Karpas-422 (cell line): Measurements from ENCODE around the gene LAMA3. TPM values are rescaled to one million over a fixed set of nuclear protein-coding genes. Genes with fewer than 3 reads are reported as not detected.

ENCODE experiments used
- DNase-seq: peaks from one replicate; pipeline ENCODE4 v3.0.0-alpha.2; 2015
- H2AFZ ChIP-seq: fragments of 200-600 bp; sonication (generic); 2 replicates; pipeline ENCODE4 v1.6.1; 2014; ENCODE audit warnings: antibody characterized with exemption, low read length, mixed read lengths
- H3K27ac ChIP-seq: fragments of 200-600 bp; sonication (generic); 2 replicates; pipeline ENCODE4 v1.5.1; 2014; ENCODE audit warnings: mild to moderate bottlenecking, low read length, moderate library complexity
- H3K27me3 ChIP-seq: fragments of 200-600 bp; sonication (generic); 2 replicates; pipeline ENCODE4 v1.6.1; 2014; ENCODE audit warnings: low read length, mixed read lengths
- H3K36me3 ChIP-seq: fragments of 200-600 bp; sonication (generic); 2 replicates; pipeline ENCODE4 v1.6.1; 2014; ENCODE audit warnings: low read length, mixed read lengths; ENCODE audit not compliant: insufficient read depth
- H3K4me1 ChIP-seq: fragments of 200-600 bp; sonication (generic); 2 replicates; pipeline ENCODE4 v1.6.1; 2014; ENCODE audit warnings: mild to moderate bottlenecking, low read length, mixed read lengths
- H3K4me2 ChIP-seq: fragments of 200-600 bp; sonication (generic); 2 replicates; pipeline ENCODE4 v1.6.1; 2014; ENCODE audit warnings: low read length, low read depth, mild to moderate bottlenecking; ENCODE audit not compliant: poor library complexity, severe bottlenecking
- H3K4me3 ChIP-seq: fragments of 200-600 bp; sonication (generic); 2 replicates; pipeline ENCODE4 v1.5.1; 2014; ENCODE audit warnings: mild to moderate bottlenecking, antibody characterized with exemption, low read length, mixed read lengths
- H3K79me2 ChIP-seq: fragments of 200-600 bp; sonication (generic); 2 replicates; pipeline ENCODE4 v1.6.1; 2014; ENCODE audit warnings: mild to moderate bottlenecking, low read length, mixed read lengths
- H3K9ac ChIP-seq: fragments of 200-600 bp; sonication (generic); 2 replicates; pipeline ENCODE4 v1.6.0; 2014; ENCODE audit warnings: low read length
- H3K9me2 ChIP-seq: fragments of 200-600 bp; sonication (generic), shearing (Covaris generic); replicated peaks from 2 replicates; pipeline ENCODE4 v1.6.0; 2014; ENCODE audit warnings: mild to moderate bottlenecking, low read length, moderate library complexity; ENCODE audit not compliant: insufficient read depth
- H3K9me3 ChIP-seq: fragments of 300-700, 200-600 bp; sonication (generic); 2 replicates; pipeline ENCODE4 v1.6.1; 2014; ENCODE audit warnings: low read length, mixed read lengths
- H4K20me1 ChIP-seq: fragments of 200-600 bp; sonication (generic); 2 replicates; pipeline ENCODE4 v1.6.1; 2014; ENCODE audit warnings: mild to moderate bottlenecking, antibody characterized with exemption, low read length, low read depth; ENCODE audit not compliant: insufficient read depth
- total RNA-seq: library from RNA; depleted of rRNA; stranded (reverse); fragments of >200 nt; shearing (Covaris generic); gene quantifications from 2 replicates; pipeline ENCODE4 v1.2.3, GENCODE V29; 2014; ENCODE audit warnings: low replicate concordance

LAMA3 gene
- total RNA-seq, 1 experiment from 2014 or later: not detected

DNA sequence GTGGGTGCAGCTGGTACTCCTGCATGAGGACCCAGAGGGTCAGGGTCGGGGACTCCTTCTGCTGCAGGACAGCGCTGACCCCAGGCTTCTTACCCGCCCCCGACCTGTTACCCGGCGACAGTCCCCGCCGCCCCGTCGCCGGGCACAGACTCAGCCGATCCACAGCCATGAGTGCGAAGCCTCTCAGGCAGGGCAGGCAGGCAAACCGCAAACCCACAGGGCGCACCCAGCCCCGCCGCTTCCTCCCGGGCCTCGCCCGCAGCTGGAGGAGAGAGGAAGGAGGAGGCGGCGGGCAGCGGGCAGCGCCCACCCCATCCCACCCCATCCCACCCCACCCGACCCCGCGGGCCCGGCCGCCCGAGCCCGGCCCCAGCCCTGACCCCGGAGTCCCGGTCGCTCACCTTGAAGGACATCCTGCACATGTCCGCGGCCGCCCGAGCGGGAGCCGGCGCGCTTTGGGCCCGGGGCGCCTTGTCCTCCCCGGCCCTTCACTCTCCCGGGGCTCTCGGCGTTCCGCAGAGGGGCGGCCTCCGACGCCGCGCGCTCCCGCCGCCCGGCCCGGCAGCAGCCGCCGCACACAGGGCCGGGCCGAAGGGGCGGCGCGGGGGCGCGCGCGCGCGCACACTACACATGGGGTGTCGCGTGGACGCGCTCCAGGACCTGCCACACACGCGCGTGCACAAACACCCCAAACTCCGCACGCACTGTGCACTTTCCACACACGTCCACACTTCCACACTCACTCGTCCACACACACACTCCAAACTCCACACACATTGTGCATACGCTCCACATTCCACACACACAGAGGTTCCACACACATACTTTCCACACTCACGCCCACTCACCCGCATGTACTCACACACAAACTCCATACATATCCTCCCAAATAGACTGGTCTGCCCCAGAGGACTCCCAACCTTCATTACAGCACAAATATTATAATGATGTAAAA, 26.7 kb upstream of the LAMA3 start, which contains the start of gene ANKRD29:
Gene ANKRD29, minus strand, starts transcription at position 603 of the 955 bp plus-strand sequence. Its CDS starts 181 bp downstream, at position 422.
- H3K9me2 ChIP-seq: no peaks in the 10 kb centered on the region
- no peak within 1 kb of the TSS for H3K4me3 ChIP-seq
- no peak within 1 kb of the TSS for H3K9ac ChIP-seq
- H3K4me1 ChIP-seq: no peaks in the 10 kb centered on the region
- H3K9me3 ChIP-seq: no peaks in the 10 kb centered on the region
- H4K20me1 ChIP-seq: no peaks in the 10 kb centered on the region
- no peak within 1 kb of the TSS for H2AFZ ChIP-seq
- H3K79me2 ChIP-seq: no peaks in the 10 kb centered on the region
- no peaks in the 10 kb centered on the region for H3K27me3 ChIP-seq
- no peak within 1 kb of the TSS for H3K27ac ChIP-seq
- no peaks in the 10 kb centered on the region for H3K36me3 ChIP-seq
- no peak within 1 kb of the TSS for H3K4me2 ChIP-seq
- no peak for DNase-seq

- Histone ChIP-seq H3K79me2 (no peaks in the 10 kb centered on the region), H3K4me1 (no peaks in the 10 kb centered on the region), H3K27ac (no peak overlapping the region), H3K9ac (no peak overlapping the region), H2AFZ (no peak overlapping the region), H3K9me3 (no peaks in the 10 kb centered on the region), H3K4me2 (no peak overlapping the region), H3K9me2 (no peaks in the 10 kb centered on the region), H3K27me3 (no peaks in the 10 kb centered on the region), H4K20me1 (no peaks in the 10 kb centered on the region), H3K36me3 (no peaks in the 10 kb centered on the region), H3K4me3 (no peak overlapping the region)
- no peak for DNase-seq
Observed at GRCh38 chr18:23664674-23665073, 24.6 kb upstream of the LAMA3 start.

GRCh38 chr18:23667114-23667513, 22.1 kb upstream of the LAMA3 start:
- Histone ChIP-seq H3K36me3 (no peaks in the 10 kb centered on the region), H3K9me3 (no peaks in the 10 kb centered on the region), H3K4me1 (no peaks in the 10 kb centered on the region), H3K4me2 (no peak overlapping the region), H2AFZ (no peak overlapping the region), H3K4me3 (no peak overlapping the region), H3K27me3 (no peaks in the 10 kb centered on the region), H4K20me1 (no peaks in the 10 kb centered on the region), H3K79me2 (no peaks in the 10 kb centered on the region), H3K9ac (no peak overlapping the region), H3K9me2 (no peaks in the 10 kb centered on the region), H3K27ac (no peak overlapping the region)
- no peak for DNase-seq

DNA sequence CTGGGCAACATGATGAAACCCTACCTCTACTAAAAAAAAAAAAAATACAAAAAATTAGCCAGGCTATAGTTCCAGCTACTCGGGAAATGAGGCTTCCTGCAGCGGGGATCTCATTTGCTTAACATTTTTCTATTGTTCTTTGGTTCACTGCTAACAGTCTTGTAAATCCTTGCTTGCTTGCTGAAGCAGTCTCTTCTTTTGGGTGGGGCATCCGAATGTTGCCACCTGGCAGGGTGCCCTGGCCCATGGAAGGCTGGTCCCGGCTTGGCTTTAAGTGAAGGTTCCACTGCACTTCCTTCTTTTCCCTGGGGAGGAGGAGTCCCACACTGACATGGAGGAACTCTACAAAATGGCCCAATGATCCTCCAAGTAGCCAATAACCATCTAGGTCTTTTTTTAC, 20.5 kb upstream of the LAMA3 start:
- Histone ChIP-seq H3K79me2 (no peaks in the 10 kb centered on the region), H2AFZ (no peak overlapping the region), H3K9ac (no peak overlapping the region), H3K9me2 (no peaks in the 10 kb centered on the region), H4K20me1 (no peaks in the 10 kb centered on the region), H3K9me3 (no peaks in the 10 kb centered on the region), H3K4me3 (no peak overlapping the region), H3K4me1 (no peaks in the 10 kb centered on the region), H3K4me2 (no peak overlapping the region), H3K27me3 (no peaks in the 10 kb centered on the region), H3K27ac (no peak overlapping the region), H3K36me3 (no peaks in the 10 kb centered on the region)
- DNase-seq: no peak

GRCh38 chr18:23669202-23669766, 20.0 kb upstream of the LAMA3 start:
- Histone ChIP-seq H3K79me2 (no peaks in the 10 kb centered on the region), H3K27ac (no peak overlapping the region), H3K9ac (no peak overlapping the region), H4K20me1 (no peaks in the 10 kb centered on the region), H3K9me3 (no peaks in the 10 kb centered on the region), H3K4me2 (no peak overlapping the region), H3K36me3 (no peaks in the 10 kb centered on the region), H3K9me2 (no peaks in the 10 kb centered on the region), H3K4me1 (no peaks in the 10 kb centered on the region), H3K27me3 (no peaks in the 10 kb centered on the region), H3K4me3 (no peak overlapping the region), H2AFZ (no peak overlapping the region)
- DNase-seq: no peak

GRCh38 chr18:23669804-23670405, 19.3 kb upstream of the LAMA3 start:
- H4K20me1 ChIP-seq: no peaks in the 10 kb centered on the region
- no peaks in the 10 kb centered on the region for H3K36me3 ChIP-seq
- no peaks in the 10 kb centered on the region for H3K27me3 ChIP-seq
- no peaks in the 10 kb centered on the region for H3K79me2 ChIP-seq
- H3K27ac ChIP-seq: no peak overlapping the region
- no peak overlapping the region for H3K9ac ChIP-seq
- no peak overlapping the region for H2AFZ ChIP-seq
- H3K9me2 ChIP-seq: no peaks in the 10 kb centered on the region
- no peak overlapping the region for H3K4me3 ChIP-seq
- H3K4me1 ChIP-seq: no peaks in the 10 kb centered on the region
- H3K4me2 ChIP-seq: no peak overlapping the region
- no peaks in the 10 kb centered on the region for H3K9me3 ChIP-seq
- DNase-seq: no peak

- Histone ChIP-seq H3K27me3 (no peaks in the 10 kb centered on the region), H3K4me1 (no peaks in the 10 kb centered on the region), H4K20me1 (no peaks in the 10 kb centered on the region), H3K4me3 (no peak overlapping the region), H3K9me2 (no peaks in the 10 kb centered on the region), H3K9me3 (no peaks in the 10 kb centered on the region), H3K36me3 (no peaks in the 10 kb centered on the region), H2AFZ (no peak overlapping the region), H3K27ac (no peak overlapping the region), H3K79me2 (no peaks in the 10 kb centered on the region), H3K4me2 (no peak overlapping the region), H3K9ac (no peak overlapping the region)
- no peak for DNase-seq
Observed at GRCh38 chr18:23671564-23671963, 17.7 kb upstream of the LAMA3 start.

- DNase-seq: no peak
- Histone ChIP-seq H3K4me2 (no peak overlapping the region), H3K79me2 (no peaks in the 10 kb centered on the region), H3K4me3 (no peak overlapping the region), H3K9me3 (no peaks in the 10 kb centered on the region), H3K27me3 (no peaks in the 10 kb centered on the region), H4K20me1 (no peaks in the 10 kb centered on the region), H3K36me3 (no peaks in the 10 kb centered on the region), H3K9ac (no peak overlapping the region), H3K9me2 (no peaks in the 10 kb centered on the region), H2AFZ (no peak overlapping the region), H3K4me1 (no peaks in the 10 kb centered on the region), H3K27ac (no peak overlapping the region)
Observed at GRCh38 chr18:23673725-23674124, 15.5 kb upstream of the LAMA3 start.
